ENCODE data around the gene CTAGE15. TPM values are rescaled to one million over a fixed set of nuclear protein-coding genes. Genes with fewer than 3 reads are reported as not detected.
"Not testable (repeated sequence)": the region's sequence is repeated elsewhere in the genome, so short reads cannot be mapped to it uniquely, and the experiment has no call there.

CTAGE15 gene, protein sequence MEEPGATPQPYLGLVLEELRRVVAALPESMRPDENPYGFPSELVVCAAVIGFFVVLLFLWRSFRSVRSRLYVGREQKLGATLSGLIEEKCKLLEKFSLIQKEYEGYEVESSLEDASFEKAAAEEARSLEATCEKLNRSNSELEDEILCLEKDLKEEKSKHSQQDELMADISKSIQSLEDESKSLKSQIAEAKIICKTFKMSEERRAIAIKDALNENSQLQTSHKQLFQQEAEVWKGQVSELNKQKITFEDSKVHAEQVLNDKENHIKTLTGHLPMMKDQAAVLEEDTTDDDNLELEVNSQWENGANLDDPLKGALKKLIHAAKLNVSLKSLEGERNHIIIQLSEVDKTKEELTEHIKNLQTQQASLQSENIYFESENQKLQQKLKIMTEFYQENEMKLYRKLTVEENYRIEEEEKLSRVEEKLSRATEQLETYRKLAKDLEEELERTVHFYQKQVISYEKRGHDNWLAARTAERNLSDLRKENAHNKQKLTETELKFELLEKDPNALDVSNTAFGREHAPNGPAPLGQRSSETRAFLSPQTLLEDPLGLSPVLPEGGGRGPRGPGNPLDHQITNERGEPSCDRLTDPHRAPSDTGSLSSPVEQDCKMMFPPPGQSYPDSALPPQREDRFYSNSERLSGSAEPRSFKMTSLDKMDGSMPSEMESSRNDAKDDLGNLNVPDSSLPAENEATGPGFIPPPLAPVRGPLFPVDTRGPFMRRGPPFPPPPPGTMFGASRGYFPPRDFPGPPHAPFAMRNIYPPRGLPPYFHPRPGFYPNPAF
- 0.55 TPM for polyA plus RNA-seq (2013, experiment 1 of 2)
- 0.32 TPM for polyA plus RNA-seq (2013, experiment 2 of 2)

DNA sequence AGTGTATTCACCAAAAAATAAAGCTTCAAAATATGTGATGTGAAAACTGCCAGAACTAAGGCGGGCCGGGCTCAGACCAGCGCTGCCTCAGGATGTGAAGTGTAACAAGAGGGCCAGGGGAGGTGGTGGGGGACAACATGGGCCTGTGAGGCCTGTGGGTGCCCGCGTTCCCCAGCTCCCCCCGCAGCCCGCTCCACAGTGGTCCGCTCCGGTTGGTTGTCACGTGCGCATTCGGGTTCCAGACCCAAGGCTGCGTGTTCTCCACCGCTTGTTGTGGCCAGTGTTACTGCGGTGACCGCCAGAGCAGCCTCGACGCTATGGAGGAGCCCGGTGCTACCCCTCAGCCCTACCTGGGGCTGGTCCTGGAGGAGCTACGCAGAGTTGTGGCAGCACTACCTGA lies at the start of gene CTAGE15:
TSS of gene CTAGE15 (plus strand) at position 301 of the 400 bp plus-strand sequence. CDS start at position 318, 17 bp downstream.
- not testable (repeated sequence) for H3K9ac ChIP-seq (ENCODE audit: low read depth, low read length)
- WGBS: no CpG with 5 or more reads among the region's 20 CpGs

DNA sequence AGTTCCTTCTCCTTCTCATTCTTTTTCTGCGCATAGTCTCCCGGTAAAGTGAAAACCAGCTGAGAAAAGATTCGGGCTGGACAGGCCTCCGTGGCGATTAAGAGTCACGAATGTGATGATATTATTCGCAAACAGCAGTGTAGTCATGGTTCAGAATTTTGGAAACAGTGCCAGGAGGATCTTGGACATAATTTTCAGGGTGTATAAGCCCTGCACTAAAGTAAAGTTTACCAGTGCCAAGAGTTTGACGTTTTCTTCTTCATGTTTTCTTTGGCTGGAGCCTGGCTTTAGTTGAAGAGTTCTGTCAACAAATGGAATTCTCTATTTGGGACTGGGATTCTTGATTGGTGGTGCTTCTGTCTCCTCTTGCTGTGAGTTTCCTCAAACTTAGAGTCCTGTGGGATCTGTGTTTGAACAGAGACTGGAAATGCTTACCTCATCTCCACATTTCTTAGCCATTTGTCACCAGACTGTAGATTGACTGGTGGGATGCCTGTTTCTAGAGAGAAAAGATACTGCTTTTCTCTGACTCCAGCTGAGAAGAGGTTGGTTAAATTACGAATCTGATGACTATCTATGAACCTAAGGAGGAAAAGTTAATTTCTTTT lies 49.2 kb upstream of the CTAGE15 start:
- H3K4me1 ChIP-seq (ENCODE audit: insufficient read depth, low read length): peaks cover 17% of the 10 kb centered on the region; the same call in 1 of the 2 replicates
- not testable (repeated sequence) for H3K9ac ChIP-seq (ENCODE audit: low read depth, low read length); H3K27me3 ChIP-seq (ENCODE audit: insufficient read depth, low read length); H3K9me3 ChIP-seq (ENCODE audit: insufficient read depth, low read depth, low read length); H3K27ac ChIP-seq (ENCODE audit: low read depth, low read length); H3K4me3 ChIP-seq (ENCODE audit: low read length); H3K36me3 ChIP-seq (ENCODE audit: insufficient read depth, low read length)
- no CpG with 5 or more reads among the region's 9 CpGs for WGBS

More for the DNA sequence above, at the start of gene CTAGE15:
- not testable (repeated sequence) for H3K36me3 ChIP-seq (ENCODE audit: insufficient read depth, low read length); H3K4me1 ChIP-seq (ENCODE audit: insufficient read depth, low read length); H3K27ac ChIP-seq (ENCODE audit: low read depth, low read length); H3K27me3 ChIP-seq (ENCODE audit: insufficient read depth, low read length); H3K4me3 ChIP-seq (ENCODE audit: low read length); H3K9me3 ChIP-seq (ENCODE audit: insufficient read depth, low read depth, low read length)

GRCh38 chr7:143531169-143531926 lies 40.3 kb upstream of the CTAGE15 start:
- 97% methylated on average over 2 of the region's 6 CpGs for WGBS
- H3K27ac ChIP-seq (ENCODE audit: low read depth, low read length); H3K4me1 ChIP-seq (ENCODE audit: insufficient read depth, low read length); H3K9ac ChIP-seq (ENCODE audit: low read depth, low read length); H3K27me3 ChIP-seq (ENCODE audit: insufficient read depth, low read length); H3K9me3 ChIP-seq (ENCODE audit: insufficient read depth, low read depth, low read length); H3K4me3 ChIP-seq (ENCODE audit: low read length); H3K36me3 ChIP-seq (ENCODE audit: insufficient read depth, low read length): not testable (repeated sequence)

- not testable (repeated sequence) for H3K36me3 ChIP-seq (ENCODE audit: insufficient read depth, low read length); H3K9ac ChIP-seq (ENCODE audit: low read depth, low read length)
- no CpG with 5 or more reads among the region's 1 CpG for WGBS
These were observed 39.7 kb upstream of the CTAGE15 start for GRCh38 chr7:143531932-143532331.

GRCh38 chr7:143533213-143533839 lies 38.3 kb upstream of the CTAGE15 start:
- H3K9ac ChIP-seq (ENCODE audit: low read depth, low read length); H3K4me1 ChIP-seq (ENCODE audit: insufficient read depth, low read length); H3K27me3 ChIP-seq (ENCODE audit: insufficient read depth, low read length); H3K9me3 ChIP-seq (ENCODE audit: insufficient read depth, low read depth, low read length); H3K27ac ChIP-seq (ENCODE audit: low read depth, low read length); H3K36me3 ChIP-seq (ENCODE audit: insufficient read depth, low read length); H3K4me3 ChIP-seq (ENCODE audit: low read length): not testable (repeated sequence)
- no CpG with 5 or more reads among the region's 6 CpGs for WGBS

More at GRCh38 chr7:143531932-143532331, 39.7 kb upstream of the CTAGE15 start:
- H3K27me3 ChIP-seq (ENCODE audit: insufficient read depth, low read length); H3K4me3 ChIP-seq (ENCODE audit: low read length); H3K4me1 ChIP-seq (ENCODE audit: insufficient read depth, low read length); H3K27ac ChIP-seq (ENCODE audit: low read depth, low read length); H3K9me3 ChIP-seq (ENCODE audit: insufficient read depth, low read depth, low read length): not testable (repeated sequence)

DNA sequence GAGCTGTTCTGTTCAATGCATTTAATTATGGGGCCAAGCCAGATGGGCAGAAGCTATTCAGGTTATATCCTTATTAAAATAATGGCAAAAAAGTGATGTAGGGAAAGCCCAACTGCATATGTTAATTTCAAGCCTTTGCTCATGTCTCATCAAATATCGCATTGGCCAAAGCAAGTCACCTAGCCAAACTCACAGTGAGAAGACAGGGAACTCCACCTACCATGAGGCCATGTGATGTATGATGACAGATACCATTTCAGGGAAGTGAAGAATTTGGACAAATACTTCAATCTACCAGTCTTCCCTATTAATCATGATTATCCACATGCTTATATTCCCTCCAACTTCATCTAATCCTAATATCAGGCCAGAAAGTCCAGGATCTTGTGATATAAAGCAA lies 35.2 kb upstream of the CTAGE15 start:
- WGBS: no CpG with 5 or more reads among the region's 1 CpG
- H3K36me3 ChIP-seq (ENCODE audit: insufficient read depth, low read length); H3K9ac ChIP-seq (ENCODE audit: low read depth, low read length); H3K27me3 ChIP-seq (ENCODE audit: insufficient read depth, low read length); H3K4me1 ChIP-seq (ENCODE audit: insufficient read depth, low read length); H3K4me3 ChIP-seq (ENCODE audit: low read length); H3K27ac ChIP-seq (ENCODE audit: low read depth, low read length); H3K9me3 ChIP-seq (ENCODE audit: insufficient read depth, low read depth, low read length): not testable (repeated sequence)

DNA sequence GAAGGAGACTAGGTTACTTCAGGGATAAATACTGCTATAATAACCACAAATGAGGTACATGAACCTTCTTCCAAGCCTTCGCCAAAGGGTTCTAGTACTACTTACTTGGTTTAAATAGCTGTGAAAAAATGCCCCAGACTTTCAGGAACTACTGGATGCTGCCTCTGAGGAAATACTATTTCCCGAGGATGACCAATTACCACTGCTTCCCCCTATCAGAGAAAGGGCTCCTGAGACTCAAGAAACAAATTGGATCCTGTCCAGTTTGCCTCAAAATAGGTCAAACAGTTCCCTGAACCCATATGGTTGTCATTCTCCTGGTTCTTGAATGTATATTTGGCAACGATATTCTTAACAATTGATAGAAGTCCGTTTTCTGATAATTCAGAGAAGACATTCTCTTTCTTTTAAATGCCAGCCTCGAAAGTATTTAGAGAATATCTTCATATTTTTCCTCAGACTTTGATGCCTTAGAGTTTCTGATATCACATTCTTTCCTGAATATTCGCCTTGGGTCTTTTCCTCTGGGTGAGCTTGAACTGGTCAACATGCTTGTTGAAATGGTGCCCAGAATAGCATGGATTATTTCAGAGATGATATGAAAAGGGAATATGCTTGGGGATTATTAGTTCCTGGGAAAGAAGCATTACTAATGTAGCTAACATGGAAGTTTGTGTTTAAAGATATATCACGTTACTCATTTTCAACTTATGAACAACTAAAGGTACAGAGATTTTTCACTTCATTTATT lies 28.1 kb upstream of the CTAGE15 start:
- H3K4me1 ChIP-seq (ENCODE audit: insufficient read depth, low read length); H3K9ac ChIP-seq (ENCODE audit: low read depth, low read length); H3K27ac ChIP-seq (ENCODE audit: low read depth, low read length); H3K4me3 ChIP-seq (ENCODE audit: low read length); H3K36me3 ChIP-seq (ENCODE audit: insufficient read depth, low read length); H3K27me3 ChIP-seq (ENCODE audit: insufficient read depth, low read length); H3K9me3 ChIP-seq (ENCODE audit: insufficient read depth, low read depth, low read length): not testable (repeated sequence)
- no CpG with 5 or more reads among the region's 7 CpGs for WGBS

DNA sequence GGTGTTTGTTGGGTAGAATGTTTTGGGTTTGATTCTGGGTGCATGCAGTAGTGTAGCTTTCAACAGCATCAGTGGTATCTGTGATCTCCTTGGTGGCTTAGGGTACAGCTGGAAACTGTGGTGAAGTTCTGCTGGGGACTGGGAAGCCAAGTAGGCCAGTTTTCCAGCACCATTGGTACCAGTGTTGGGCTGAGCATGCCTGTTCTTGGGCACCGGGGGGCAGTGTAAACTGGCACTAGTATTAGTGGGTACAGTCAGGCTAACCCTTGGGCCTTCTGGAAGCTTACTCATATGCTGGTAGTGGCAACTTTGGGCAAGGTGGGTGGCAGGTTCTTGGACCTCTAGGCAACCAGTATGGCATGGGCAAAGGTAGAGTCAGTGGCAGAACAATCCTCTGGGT lies 15.6 kb upstream of the CTAGE15 start:
- WGBS: no CpG with 5 or more reads among the region's 1 CpG
- H3K9ac ChIP-seq (ENCODE audit: low read depth, low read length): not testable (repeated sequence)

DNA sequence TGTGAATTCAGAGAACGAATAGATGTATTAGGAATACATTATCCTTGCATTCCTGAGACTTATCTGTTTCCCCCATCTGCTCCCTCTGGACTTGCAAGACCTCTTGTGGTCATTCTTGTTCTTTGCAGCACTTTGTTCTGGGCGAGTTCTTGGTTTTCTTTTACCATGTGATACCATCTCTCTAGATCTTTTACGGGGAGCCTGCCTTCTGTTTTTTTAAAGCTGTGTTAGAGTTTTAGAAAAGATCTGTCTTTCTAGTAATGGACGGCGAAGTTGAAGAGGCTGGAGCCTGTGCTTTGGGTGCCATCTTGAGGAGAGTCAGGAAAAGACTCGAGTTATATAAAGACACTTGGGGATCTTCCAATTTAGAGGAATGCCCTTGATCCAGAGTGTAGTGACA lies 8.3 kb upstream of the CTAGE15 start:
- no CpG with 5 or more reads among the region's 6 CpGs for WGBS
- H3K4me1 ChIP-seq (ENCODE audit: insufficient read depth, low read length); H3K9ac ChIP-seq (ENCODE audit: low read depth, low read length); H3K36me3 ChIP-seq (ENCODE audit: insufficient read depth, low read length); H3K27ac ChIP-seq (ENCODE audit: low read depth, low read length); H3K9me3 ChIP-seq (ENCODE audit: insufficient read depth, low read depth, low read length); H3K4me3 ChIP-seq (ENCODE audit: low read length); H3K27me3 ChIP-seq (ENCODE audit: insufficient read depth, low read length): not testable (repeated sequence)

More for the DNA sequence above, 15.6 kb upstream of the CTAGE15 start:
- not testable (repeated sequence) for H3K4me1 ChIP-seq (ENCODE audit: insufficient read depth, low read length); H3K27me3 ChIP-seq (ENCODE audit: insufficient read depth, low read length); H3K36me3 ChIP-seq (ENCODE audit: insufficient read depth, low read length); H3K27ac ChIP-seq (ENCODE audit: low read depth, low read length); H3K9me3 ChIP-seq (ENCODE audit: insufficient read depth, low read depth, low read length); H3K4me3 ChIP-seq (ENCODE audit: low read length)

GRCh38 chr7:143566001-143566400 lies 5.6 kb upstream of the CTAGE15 start:
- not testable (repeated sequence) for H3K27ac ChIP-seq (ENCODE audit: low read depth, low read length); H3K4me1 ChIP-seq (ENCODE audit: insufficient read depth, low read length); H3K27me3 ChIP-seq (ENCODE audit: insufficient read depth, low read length); H3K36me3 ChIP-seq (ENCODE audit: insufficient read depth, low read length); H3K4me3 ChIP-seq (ENCODE audit: low read length); H3K9ac ChIP-seq (ENCODE audit: low read depth, low read length); H3K9me3 ChIP-seq (ENCODE audit: insufficient read depth, low read depth, low read length)
- WGBS: no CpG with 5 or more reads among the region's 1 CpG
